Measurements from ENCODE around the gene PSD.

DNA sequence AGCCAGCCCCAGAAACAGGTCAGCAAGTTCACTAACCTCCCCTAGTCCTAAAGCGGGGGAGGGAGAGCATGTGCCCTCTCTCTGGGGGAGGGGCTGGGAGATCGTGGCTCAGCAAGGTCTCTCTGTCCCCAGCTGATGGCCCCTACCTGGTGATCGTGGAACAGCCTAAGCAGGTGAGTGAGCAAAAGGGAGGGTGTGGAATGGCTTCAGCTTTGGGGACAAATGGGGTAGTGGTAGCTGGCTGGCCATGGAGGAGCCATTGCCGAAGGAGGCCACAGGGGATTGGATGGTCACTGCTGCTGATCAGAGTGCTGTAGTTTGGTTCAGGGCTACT lies 22.3 kb downstream of the PSD start:
- TF ChIP-seq, protein P1, sequence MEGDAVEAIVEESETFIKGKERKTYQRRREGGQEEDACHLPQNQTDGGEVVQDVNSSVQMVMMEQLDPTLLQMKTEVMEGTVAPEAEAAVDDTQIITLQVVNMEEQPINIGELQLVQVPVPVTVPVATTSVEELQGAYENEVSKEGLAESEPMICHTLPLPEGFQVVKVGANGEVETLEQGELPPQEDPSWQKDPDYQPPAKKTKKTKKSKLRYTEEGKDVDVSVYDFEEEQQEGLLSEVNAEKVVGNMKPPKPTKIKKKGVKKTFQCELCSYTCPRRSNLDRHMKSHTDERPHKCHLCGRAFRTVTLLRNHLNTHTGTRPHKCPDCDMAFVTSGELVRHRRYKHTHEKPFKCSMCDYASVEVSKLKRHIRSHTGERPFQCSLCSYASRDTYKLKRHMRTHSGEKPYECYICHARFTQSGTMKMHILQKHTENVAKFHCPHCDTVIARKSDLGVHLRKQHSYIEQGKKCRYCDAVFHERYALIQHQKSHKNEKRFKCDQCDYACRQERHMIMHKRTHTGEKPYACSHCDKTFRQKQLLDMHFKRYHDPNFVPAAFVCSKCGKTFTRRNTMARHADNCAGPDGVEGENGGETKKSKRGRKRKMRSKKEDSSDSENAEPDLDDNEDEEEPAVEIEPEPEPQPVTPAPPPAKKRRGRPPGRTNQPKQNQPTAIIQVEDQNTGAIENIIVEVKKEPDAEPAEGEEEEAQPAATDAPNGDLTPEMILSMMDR (IDR thresholded peaks at IDR 0.05), result no peak
- no peak for TF ChIP-seq POLR2A (IDR thresholded peaks at IDR 0.05)

Data from esophagus squamous epithelium (tissue), 4 donors.